ENCODE results near the gene MAST2. TPM values are rescaled to one million over a fixed set of nuclear protein-coding genes. Genes with fewer than 3 reads are reported as not detected.
"Not testable (repeated sequence)": the region's sequence is repeated elsewhere in the genome, so short reads cannot be mapped to it uniquely, and the experiment has no call there.

Gene MAST2
- total and polyA plus RNA-seq, 5 donors = 46.1 to 85.3 (median 69.5) TPM

DNA sequence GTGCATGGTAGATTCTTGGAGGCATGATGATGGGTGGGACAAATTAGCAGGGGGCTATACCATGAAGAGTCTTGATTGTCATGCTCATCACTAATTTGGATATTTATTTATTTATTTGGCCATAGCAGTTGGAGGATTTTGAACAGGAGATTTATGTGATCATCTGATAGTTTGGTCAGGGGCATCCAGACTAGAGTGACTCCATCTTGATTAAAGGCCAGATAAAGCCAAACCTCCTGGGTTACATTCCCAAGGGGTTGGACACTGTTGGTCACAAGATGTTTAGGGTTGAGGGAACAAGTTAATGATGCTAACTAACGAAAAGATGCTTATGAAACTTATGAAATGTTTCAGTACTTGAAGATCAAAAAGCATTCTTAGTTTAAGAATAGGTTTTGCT is 139.8 kb downstream of the MAST2 start:
- Histone ChIP-seq H3K9me3 (ENCODE audit: control insufficient read depth, low read length) (no peaks in the 10 kb centered on the region), H3K4me3 (ENCODE audit: low read length) (no peak overlapping the region), H3K27ac (ENCODE audit: low read length) (no peak overlapping the region), H3K27me3 (ENCODE audit: control insufficient read depth, insufficient read depth) (no peaks in the 10 kb centered on the region), H3K4me1 (ENCODE audit: control insufficient read depth, insufficient read depth, low read length) (peaks cover 1% of the 10 kb centered on the region)
- DNase-seq (no peak), ATAC-seq (no peak)
- intact Hi-C loops (cut with DNase I) = no loop called here
- 59% methylated on average over 1 of the region's 1 CpG for WGBS

DNA sequence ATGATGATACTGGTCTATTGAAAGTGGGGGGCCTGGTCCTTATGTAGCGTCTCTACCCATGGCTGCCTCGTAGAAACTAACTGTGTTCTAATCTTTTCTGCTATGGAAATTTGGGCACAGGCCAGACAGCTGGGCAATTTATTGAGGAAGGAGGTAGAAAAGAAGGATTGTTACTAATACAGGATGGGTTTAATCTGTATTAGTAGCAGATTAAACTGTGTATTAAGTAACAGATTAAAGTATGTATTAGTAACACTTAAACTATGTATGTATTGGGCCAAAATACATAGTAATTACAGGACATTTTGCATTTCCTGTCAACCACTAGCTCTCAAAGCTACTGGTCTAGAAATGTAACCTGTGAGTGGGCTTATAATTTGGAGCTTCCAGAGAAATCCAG is 142.0 kb downstream of the MAST2 start:
- H3K4me1 ChIP-seq (ENCODE audit: control insufficient read depth, insufficient read depth, low read length) = peaks cover 1% of the 10 kb centered on the region
- 38% methylated on average over 2 of the region's 2 CpGs for WGBS
- no peak overlapping the region for H3K4me3 ChIP-seq (ENCODE audit: low read length)
- DNase-seq (no peak), ATAC-seq (peak in 1 of 2 donors; percentile 42)
- no peaks in the 10 kb centered on the region for H3K27me3 ChIP-seq (ENCODE audit: control insufficient read depth, insufficient read depth)
- no peak overlapping the region for H3K27ac ChIP-seq (ENCODE audit: low read length)
- no peaks in the 10 kb centered on the region for H3K9me3 ChIP-seq (ENCODE audit: control insufficient read depth, low read length)
- intact Hi-C loops (cut with DNase I) = no loop called here

DNA sequence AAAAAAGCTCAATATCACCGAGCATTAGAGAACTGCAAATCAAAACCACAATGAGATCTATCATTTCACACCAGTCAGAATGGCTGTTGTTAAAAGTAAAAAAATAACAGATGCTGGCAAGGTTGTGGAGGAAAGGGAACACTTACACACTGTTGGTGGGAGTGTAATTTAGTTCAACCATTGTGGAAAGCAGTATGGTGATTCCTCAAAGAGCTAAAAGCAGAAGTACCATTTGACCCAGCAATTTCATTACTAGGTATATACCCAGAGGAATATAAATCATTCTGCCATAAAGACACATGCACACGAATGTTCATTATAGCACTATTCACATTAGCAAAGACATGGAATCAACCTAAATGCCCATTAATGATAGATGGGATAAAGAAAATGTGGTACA is 146.1 kb downstream of the MAST2 start:
- H3K27ac ChIP-seq (ENCODE audit: low read length); intact Hi-C loops (cut with DNase I); H3K27me3 ChIP-seq (ENCODE audit: control insufficient read depth, insufficient read depth); H3K4me1 ChIP-seq (ENCODE audit: control insufficient read depth, insufficient read depth, low read length); ATAC-seq; H3K4me3 ChIP-seq (ENCODE audit: low read length); H3K9me3 ChIP-seq (ENCODE audit: control insufficient read depth, low read length); DNase-seq: not testable (repeated sequence)
- 88% methylated on average over 2 of the region's 2 CpGs for WGBS

DNA sequence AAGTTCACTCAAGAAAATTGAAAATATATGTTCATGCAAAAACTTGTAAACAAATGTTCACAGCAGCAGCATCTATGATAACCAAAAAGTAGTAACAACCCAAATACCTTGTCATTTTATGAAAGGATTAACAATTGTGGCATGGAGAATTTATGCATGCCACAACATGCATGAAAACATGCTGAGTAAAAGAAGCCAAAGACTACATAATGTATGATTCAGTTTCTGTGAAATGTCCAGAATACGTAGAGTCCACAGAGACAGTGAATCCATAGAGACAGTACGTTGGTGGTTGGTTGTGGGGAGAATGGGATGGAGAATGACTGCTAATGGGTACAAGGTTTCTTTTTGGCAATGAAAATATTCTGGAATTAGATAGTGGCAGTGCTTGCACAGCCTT is 148.7 kb downstream of the MAST2 start:
- H3K4me1 ChIP-seq (ENCODE audit: control insufficient read depth, insufficient read depth, low read length) = peaks cover 4% of the 10 kb centered on the region
- H3K9me3 ChIP-seq (ENCODE audit: control insufficient read depth, low read length) = no peaks in the 10 kb centered on the region
- H3K27ac ChIP-seq (ENCODE audit: low read length) = no peak overlapping the region
- no peak for ATAC-seq
- intact Hi-C loops (cut with DNase I) = no loop called here
- no peaks in the 10 kb centered on the region for H3K27me3 ChIP-seq (ENCODE audit: control insufficient read depth, insufficient read depth)
- no peak overlapping the region for H3K4me3 ChIP-seq (ENCODE audit: low read length)
- no peak for DNase-seq
- WGBS = 92% methylated on average over 2 of the region's 2 CpGs

DNA sequence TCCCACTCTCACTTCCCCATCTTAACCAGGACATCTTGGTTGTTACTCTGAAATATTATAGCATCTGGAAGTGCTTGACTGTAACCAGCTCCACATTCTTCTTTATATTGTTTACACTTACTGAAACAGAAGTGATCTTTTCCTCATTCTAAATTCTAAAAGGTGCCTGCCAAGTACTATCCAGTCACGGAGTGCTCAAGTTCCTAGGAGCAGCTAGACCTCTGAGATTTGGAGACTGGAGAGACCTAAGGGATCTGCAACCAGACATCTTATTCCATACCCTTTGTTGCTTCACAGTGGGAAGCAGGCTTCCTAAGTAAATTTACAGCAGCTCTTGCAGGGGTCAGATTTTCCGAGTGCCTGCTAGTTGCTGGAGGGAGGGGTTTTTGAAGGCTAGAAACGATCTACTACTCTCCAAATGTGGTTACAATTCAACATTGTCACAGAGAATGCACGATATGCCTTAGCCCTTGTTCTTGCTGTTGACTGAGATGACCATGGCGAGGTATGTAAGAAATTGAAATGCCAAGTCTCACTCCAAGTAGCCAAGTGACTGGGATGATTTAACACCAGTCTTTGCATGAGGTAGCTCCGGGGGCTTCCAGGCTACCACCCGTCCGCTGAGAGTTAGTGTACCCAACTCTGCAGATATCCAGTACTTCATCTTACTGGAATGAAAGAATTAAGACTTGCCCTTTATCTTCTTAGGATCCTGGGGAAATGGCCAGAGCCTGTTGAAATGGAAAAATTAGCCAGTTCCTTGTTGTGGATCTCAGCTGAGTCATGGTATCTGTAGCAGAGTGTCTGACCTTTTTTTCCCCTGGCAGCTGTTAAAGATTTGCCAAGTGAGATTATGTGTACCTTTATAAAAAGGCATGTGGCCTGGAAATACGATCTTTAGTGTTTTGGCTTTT is 150.8 kb downstream of the MAST2 start:
- Histone ChIP-seq H3K27ac (ENCODE audit: low read length) (peak overlapping the region; percentile 6), H3K4me1 (ENCODE audit: control insufficient read depth, insufficient read depth, low read length) (peaks cover 5% of the 10 kb centered on the region), H3K4me3 (ENCODE audit: low read length) (no peak overlapping the region), H3K9me3 (ENCODE audit: control insufficient read depth, low read length) (no peaks in the 10 kb centered on the region), H3K27me3 (ENCODE audit: control insufficient read depth, insufficient read depth) (no peaks in the 10 kb centered on the region)
- WGBS = 50% methylated on average over 9 of the region's 9 CpGs
- intact Hi-C loops (cut with DNase I) = no loop called here
- DNase-seq (peak in 1 of 3 donors; percentile 56), ATAC-seq (peak; percentile 72 to 88)

- intact Hi-C loops (cut with DNase I) = no loop called here
- no peak overlapping the region for H3K27ac ChIP-seq (ENCODE audit: low read length)
- ATAC-seq = no peak
These were observed 154.3 kb downstream of the MAST2 start for GRCh38 chr1:45957684-45958083.

GRCh38 chr1:45958317-45958716 is 154.9 kb downstream of the MAST2 start:
- intact Hi-C loops (cut with DNase I) = no loop called here
- no peaks in the 10 kb centered on the region for H3K27me3 ChIP-seq (ENCODE audit: control insufficient read depth, insufficient read depth)
- no peak overlapping the region for H3K4me3 ChIP-seq (ENCODE audit: low read length)
- H3K27ac ChIP-seq (ENCODE audit: low read length) = no peak overlapping the region
- H3K4me1 ChIP-seq (ENCODE audit: control insufficient read depth, insufficient read depth, low read length) = peaks cover 5% of the 10 kb centered on the region
- no peaks in the 10 kb centered on the region for H3K9me3 ChIP-seq (ENCODE audit: control insufficient read depth, low read length)
- DNase-seq (no peak), ATAC-seq (no peak)

More at GRCh38 chr1:45957684-45958083, 154.3 kb downstream of the MAST2 start:
- Histone ChIP-seq H3K9me3 (ENCODE audit: control insufficient read depth, low read length) (no peaks in the 10 kb centered on the region), H3K4me1 (ENCODE audit: control insufficient read depth, insufficient read depth, low read length) (peaks cover 5% of the 10 kb centered on the region), H3K4me3 (ENCODE audit: low read length) (no peak overlapping the region), H3K27me3 (ENCODE audit: control insufficient read depth, insufficient read depth) (no peaks in the 10 kb centered on the region)
- no peak for DNase-seq
- WGBS = 61% methylated on average over 2 of the region's 2 CpGs

DNA sequence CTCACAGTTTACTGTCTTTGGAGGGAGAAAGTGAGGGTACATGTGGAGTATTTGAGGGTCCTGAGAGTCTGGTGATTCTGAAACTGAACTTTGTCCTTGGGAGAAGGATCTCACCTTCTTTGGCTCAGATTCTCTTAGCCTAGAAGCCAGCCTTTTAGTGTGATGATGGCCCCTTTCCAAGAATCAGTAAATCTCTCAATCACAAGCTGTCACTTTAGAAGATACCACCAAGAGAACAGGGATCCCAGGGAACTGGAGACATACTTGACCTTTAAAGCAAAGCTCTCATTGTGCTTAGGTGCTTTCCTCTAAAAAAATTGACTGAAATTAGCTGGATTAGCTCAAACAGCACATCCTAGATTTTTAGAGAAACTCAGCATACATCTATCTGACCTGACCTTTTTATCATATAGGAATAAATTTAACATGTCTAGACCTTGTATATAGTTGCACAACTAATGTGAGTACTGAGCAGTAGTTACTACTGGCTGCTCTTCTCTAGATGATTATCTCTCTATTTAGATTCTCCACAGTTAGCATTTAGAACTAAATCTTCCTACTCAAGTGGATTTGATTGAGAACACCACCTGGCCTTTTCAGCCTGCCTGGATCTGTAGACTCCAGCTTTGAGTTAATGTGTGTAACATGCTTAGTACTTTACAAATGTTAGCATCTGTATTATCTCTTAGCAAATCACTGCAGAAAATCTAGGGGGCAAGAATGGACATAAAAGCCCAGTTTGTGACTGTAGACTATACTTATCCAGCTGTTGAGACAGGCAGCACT is 157.7 kb downstream of the MAST2 start:
- Histone ChIP-seq H3K4me1 (ENCODE audit: control insufficient read depth, insufficient read depth, low read length) (peaks cover 2% of the 10 kb centered on the region), H3K27ac (ENCODE audit: low read length) (peak overlapping the region; percentile 42), H3K27me3 (ENCODE audit: control insufficient read depth, insufficient read depth) (no peaks in the 10 kb centered on the region), H3K9me3 (ENCODE audit: control insufficient read depth, low read length) (no peaks in the 10 kb centered on the region), H3K4me3 (ENCODE audit: low read length) (no peak overlapping the region)
- intact Hi-C loops (cut with DNase I) = no loop called here
- DNase-seq = no peak
- peak in 1 of 2 donors; percentile 18 for ATAC-seq

DNA sequence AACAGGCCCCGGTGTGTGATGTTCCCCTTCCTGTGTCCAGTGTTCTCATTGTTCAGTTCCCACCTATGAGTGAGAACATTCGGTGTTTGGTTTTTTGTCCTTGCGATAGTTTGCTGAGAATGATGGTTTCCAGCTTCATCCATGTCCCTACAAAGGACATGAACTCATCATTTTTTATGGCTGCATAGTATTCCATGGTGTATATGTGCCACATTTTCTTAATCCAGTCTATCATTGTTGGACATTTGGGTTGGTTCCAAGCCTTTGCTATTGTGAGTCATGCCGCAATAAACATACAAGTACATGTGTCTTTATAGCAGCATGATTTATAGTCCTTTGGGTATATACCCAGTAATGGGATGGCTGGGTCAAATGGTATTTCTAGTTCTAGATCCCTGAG is 158.5 kb downstream of the MAST2 start:
- ATAC-seq; H3K27me3 ChIP-seq (ENCODE audit: control insufficient read depth, insufficient read depth); intact Hi-C loops (cut with DNase I); H3K4me3 ChIP-seq (ENCODE audit: low read length); H3K9me3 ChIP-seq (ENCODE audit: control insufficient read depth, low read length); H3K27ac ChIP-seq (ENCODE audit: low read length); DNase-seq; H3K4me1 ChIP-seq (ENCODE audit: control insufficient read depth, insufficient read depth, low read length): not testable (repeated sequence)
- 99% methylated on average over 4 of the region's 4 CpGs for WGBS

DNA sequence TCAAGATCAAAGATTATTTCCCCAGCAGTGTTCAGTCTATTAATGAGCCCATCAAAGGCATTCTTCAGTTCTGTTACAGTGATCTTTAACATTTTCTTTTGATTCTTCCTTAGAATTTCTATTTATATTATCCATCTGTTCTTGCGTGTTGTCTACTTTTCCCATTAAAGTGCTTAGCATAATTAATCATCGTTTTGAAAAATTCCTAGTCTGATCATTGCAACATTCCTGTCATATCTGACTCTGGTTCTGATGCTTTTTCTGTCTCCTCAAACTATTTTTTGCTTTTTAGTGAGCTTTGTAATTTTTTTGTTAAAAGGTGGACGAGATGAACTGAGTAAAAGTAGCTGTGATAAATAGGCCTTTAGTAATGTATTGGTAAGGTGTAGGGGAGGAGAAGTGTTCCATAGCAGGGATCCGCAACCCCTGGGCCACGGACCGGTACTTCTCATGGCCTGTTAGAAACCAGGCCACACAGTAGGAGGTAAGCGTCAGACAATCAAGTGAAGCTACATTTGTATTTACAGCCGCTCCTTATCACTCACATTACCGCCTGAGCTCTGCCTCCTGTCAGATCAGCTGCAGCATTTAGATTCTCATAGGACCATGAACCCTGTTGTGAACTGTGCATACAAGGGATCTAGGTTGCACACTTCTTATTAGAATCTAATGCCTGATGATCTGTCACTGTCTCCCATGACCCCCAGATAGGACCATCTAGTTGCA is 165.7 kb downstream of the MAST2 start:
- no peak overlapping the region for H3K27ac ChIP-seq (ENCODE audit: low read length)
- 92% methylated on average over 9 of the region's 9 CpGs for WGBS

DNA sequence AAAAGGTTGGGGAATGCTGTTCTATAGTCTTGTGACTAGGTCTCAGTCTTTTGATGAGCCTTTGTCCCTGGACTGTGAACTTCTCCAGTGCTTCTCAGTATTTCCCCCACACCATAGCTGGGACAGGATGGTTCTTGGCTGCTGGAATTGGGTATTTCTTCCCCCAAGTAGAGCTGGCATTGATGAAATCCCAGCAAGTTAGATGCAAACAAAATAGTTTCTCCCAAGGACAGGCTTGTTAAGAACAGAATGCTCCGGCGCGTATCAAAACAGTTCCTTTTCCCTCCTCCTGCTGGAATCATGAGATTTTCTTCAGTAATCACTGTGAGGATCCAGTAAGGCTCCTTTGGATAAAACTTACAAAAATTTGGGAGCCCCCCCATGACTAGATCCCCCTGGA is 166.5 kb downstream of the MAST2 start:
- DNase-seq (no peak), ATAC-seq (no peak)
- no peaks in the 10 kb centered on the region for H3K9me3 ChIP-seq (ENCODE audit: control insufficient read depth, low read length)
- intact Hi-C loops (cut with DNase I) = no loop called here
- H3K4me1 ChIP-seq (ENCODE audit: control insufficient read depth, insufficient read depth, low read length) = peaks cover 1% of the 10 kb centered on the region
- H3K27ac ChIP-seq (ENCODE audit: low read length) = no peak overlapping the region
- WGBS = 98% methylated on average over 3 of the region's 3 CpGs
- H3K27me3 ChIP-seq (ENCODE audit: control insufficient read depth, insufficient read depth) = no peaks in the 10 kb centered on the region
- no peak overlapping the region for H3K4me3 ChIP-seq (ENCODE audit: low read length)

More for the DNA sequence above, 165.7 kb downstream of the MAST2 start:
- no peaks in the 10 kb centered on the region for H3K9me3 ChIP-seq (ENCODE audit: control insufficient read depth, low read length)
- H3K4me3 ChIP-seq (ENCODE audit: low read length) = no peak overlapping the region
- no peak for DNase-seq
- no peak for ATAC-seq
- no peaks in the 10 kb centered on the region for H3K27me3 ChIP-seq (ENCODE audit: control insufficient read depth, insufficient read depth)
- peaks cover 1% of the 10 kb centered on the region for H3K4me1 ChIP-seq (ENCODE audit: control insufficient read depth, insufficient read depth, low read length)
- intact Hi-C loops (cut with DNase I) = no loop called here
